ENCODE data around the gene KLHL29.

KLHL29 gene

DNA sequence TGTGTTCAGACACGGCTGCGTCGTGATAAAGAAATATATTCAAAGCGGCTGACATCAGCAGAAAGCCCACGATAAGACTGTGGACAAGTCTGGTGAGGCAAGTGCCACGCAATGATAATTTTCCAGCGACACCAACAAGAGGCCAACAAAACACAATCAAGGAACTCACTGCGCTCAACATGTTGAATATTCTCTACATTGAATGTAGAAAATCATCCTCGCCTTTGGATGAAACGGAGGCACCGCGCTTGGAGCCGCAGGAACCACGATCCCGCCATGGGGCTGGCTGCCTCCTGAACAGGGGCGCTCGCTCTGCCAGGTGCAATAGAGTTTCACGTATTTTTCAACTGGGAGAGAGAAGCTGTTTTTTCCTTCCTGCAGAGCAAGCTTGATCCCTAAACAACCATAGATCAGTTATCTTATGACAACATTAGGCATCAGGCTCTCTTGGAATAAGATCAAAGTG is 321.7 kb downstream of the KLHL29 start:
- Histone ChIP-seq H3K4me2 (ENCODE audit: low read depth, low read length, poor library complexity, severe bottlenecking) (no peak overlapping the region), H3F3A (ENCODE audit: low read depth) (no peaks in the 10 kb centered on the region), H3K36me3 (ENCODE audit: insufficient read depth, low read length) (no peaks in the 10 kb centered on the region), H3K9ac (ENCODE audit: low read depth, low read length, poor library complexity, severe bottlenecking) (no peak overlapping the region), H3K9me2 (replicated peaks; ENCODE audit: low read depth, low read length) (no peaks in the 10 kb centered on the region), H2AFZ (ENCODE audit: low read length) (no peak overlapping the region), H3K27me3 (ENCODE audit: insufficient read depth, low read length, poor library complexity, severe bottlenecking) (no peaks in the 10 kb centered on the region), H3K9me3 (ENCODE audit: insufficient read depth, low read depth, low read length) (no peaks in the 10 kb centered on the region), H4K20me1 (ENCODE audit: insufficient read depth, low read length, poor library complexity, severe bottlenecking) (no peaks in the 10 kb centered on the region), H3K4me3 (ENCODE audit: low read length, poor library complexity, severe bottlenecking) (no peak overlapping the region), H3K79me2 (ENCODE audit: insufficient read depth, low read length) (no peaks in the 10 kb centered on the region), H3K4me1 (ENCODE audit: insufficient read depth, low read length, poor library complexity, severe bottlenecking) (no peaks in the 10 kb centered on the region)
- TF ChIP-seq, protein P1, sequence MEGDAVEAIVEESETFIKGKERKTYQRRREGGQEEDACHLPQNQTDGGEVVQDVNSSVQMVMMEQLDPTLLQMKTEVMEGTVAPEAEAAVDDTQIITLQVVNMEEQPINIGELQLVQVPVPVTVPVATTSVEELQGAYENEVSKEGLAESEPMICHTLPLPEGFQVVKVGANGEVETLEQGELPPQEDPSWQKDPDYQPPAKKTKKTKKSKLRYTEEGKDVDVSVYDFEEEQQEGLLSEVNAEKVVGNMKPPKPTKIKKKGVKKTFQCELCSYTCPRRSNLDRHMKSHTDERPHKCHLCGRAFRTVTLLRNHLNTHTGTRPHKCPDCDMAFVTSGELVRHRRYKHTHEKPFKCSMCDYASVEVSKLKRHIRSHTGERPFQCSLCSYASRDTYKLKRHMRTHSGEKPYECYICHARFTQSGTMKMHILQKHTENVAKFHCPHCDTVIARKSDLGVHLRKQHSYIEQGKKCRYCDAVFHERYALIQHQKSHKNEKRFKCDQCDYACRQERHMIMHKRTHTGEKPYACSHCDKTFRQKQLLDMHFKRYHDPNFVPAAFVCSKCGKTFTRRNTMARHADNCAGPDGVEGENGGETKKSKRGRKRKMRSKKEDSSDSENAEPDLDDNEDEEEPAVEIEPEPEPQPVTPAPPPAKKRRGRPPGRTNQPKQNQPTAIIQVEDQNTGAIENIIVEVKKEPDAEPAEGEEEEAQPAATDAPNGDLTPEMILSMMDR (conservative IDR thresholded peaks at IDR 0.05; ENCODE audit: low read length) = no peak
- TF ChIP-seq EZH2phosphoT487 (IDR thresholded peaks at IDR 0.05; ENCODE audit: borderline replicate concordance) = no peak

DNA sequence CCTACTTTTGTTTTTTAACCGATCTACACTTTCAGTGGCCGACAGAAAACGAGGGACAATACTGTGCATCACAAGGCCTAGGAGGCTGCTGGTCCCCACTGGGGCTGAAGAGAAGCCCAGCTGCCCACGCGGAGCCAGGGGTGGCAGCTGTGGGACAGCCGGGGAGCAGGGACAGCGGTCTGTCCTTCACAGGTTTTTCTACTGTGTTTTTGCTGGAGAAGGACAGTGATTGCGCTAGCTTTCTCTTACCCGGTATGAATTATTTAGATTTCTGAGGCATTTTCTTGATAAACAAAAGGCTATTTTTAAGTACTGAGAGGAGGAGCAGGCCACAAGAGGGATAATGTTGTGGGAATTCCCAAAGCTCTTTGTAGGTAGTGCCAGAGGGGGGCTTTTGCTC is 322.1 kb downstream of the KLHL29 start:
- no peak overlapping the region for H3K4me2 ChIP-seq (ENCODE audit: low read depth, low read length, poor library complexity, severe bottlenecking)
- H2AFZ ChIP-seq (ENCODE audit: low read length) = no peak overlapping the region
- no peaks in the 10 kb centered on the region for H3F3A ChIP-seq (ENCODE audit: low read depth)
- TF ChIP-seq, protein P1 (conservative IDR thresholded peaks at IDR 0.05; ENCODE audit: low read length) = no peak
- TF ChIP-seq EZH2phosphoT487 (IDR thresholded peaks at IDR 0.05; ENCODE audit: borderline replicate concordance) = no peak
- no peak overlapping the region for H3K4me3 ChIP-seq (ENCODE audit: low read length, poor library complexity, severe bottlenecking)
- no peaks in the 10 kb centered on the region for H4K20me1 ChIP-seq (ENCODE audit: insufficient read depth, low read length, poor library complexity, severe bottlenecking)
- no peak overlapping the region for H3K9ac ChIP-seq (ENCODE audit: low read depth, low read length, poor library complexity, severe bottlenecking)
- no peaks in the 10 kb centered on the region for H3K36me3 ChIP-seq (ENCODE audit: insufficient read depth, low read length)
- H3K9me3 ChIP-seq (ENCODE audit: insufficient read depth, low read depth, low read length) = no peaks in the 10 kb centered on the region
- no peaks in the 10 kb centered on the region for H3K4me1 ChIP-seq (ENCODE audit: insufficient read depth, low read length, poor library complexity, severe bottlenecking)
- H3K79me2 ChIP-seq (ENCODE audit: insufficient read depth, low read length) = no peaks in the 10 kb centered on the region
- no peaks in the 10 kb centered on the region for H3K9me2 ChIP-seq (replicated peaks; ENCODE audit: low read depth, low read length)
- H3K27me3 ChIP-seq (ENCODE audit: insufficient read depth, low read length, poor library complexity, severe bottlenecking) = no peaks in the 10 kb centered on the region

GRCh38 chr2:23708771-23709170 is 323.8 kb downstream of the KLHL29 start:
- H3K9me3 ChIP-seq (ENCODE audit: insufficient read depth, low read depth, low read length) = no peaks in the 10 kb centered on the region
- H3K4me3 ChIP-seq (ENCODE audit: low read length, poor library complexity, severe bottlenecking) = no peak overlapping the region
- no peaks in the 10 kb centered on the region for H3F3A ChIP-seq (ENCODE audit: low read depth)
- H3K27me3 ChIP-seq (ENCODE audit: insufficient read depth, low read length, poor library complexity, severe bottlenecking) = no peaks in the 10 kb centered on the region
- no peaks in the 10 kb centered on the region for H4K20me1 ChIP-seq (ENCODE audit: insufficient read depth, low read length, poor library complexity, severe bottlenecking)
- H3K36me3 ChIP-seq (ENCODE audit: insufficient read depth, low read length) = no peaks in the 10 kb centered on the region
- no peaks in the 10 kb centered on the region for H3K9me2 ChIP-seq (replicated peaks; ENCODE audit: low read depth, low read length)
- TF ChIP-seq EZH2phosphoT487 (IDR thresholded peaks at IDR 0.05; ENCODE audit: borderline replicate concordance) = no peak
- TF ChIP-seq, protein P1 (conservative IDR thresholded peaks at IDR 0.05; ENCODE audit: low read length) = no peak
- no peak overlapping the region for H3K4me2 ChIP-seq (ENCODE audit: low read depth, low read length, poor library complexity, severe bottlenecking)
- H3K4me1 ChIP-seq (ENCODE audit: insufficient read depth, low read length, poor library complexity, severe bottlenecking) = no peaks in the 10 kb centered on the region
- H2AFZ ChIP-seq (ENCODE audit: low read length) = no peak overlapping the region
- no peak overlapping the region for H3K9ac ChIP-seq (ENCODE audit: low read depth, low read length, poor library complexity, severe bottlenecking)
- H3K79me2 ChIP-seq (ENCODE audit: insufficient read depth, low read length) = no peaks in the 10 kb centered on the region

Measured in Loucy (cell line).